ENCODE results near the gene TBX10. TPM values are rescaled to one million over a fixed set of nuclear protein-coding genes. Genes with fewer than 3 reads are reported as not detected.

Gene TBX10
- total and polyA plus RNA-seq, 4 donors = not detected

DNA sequence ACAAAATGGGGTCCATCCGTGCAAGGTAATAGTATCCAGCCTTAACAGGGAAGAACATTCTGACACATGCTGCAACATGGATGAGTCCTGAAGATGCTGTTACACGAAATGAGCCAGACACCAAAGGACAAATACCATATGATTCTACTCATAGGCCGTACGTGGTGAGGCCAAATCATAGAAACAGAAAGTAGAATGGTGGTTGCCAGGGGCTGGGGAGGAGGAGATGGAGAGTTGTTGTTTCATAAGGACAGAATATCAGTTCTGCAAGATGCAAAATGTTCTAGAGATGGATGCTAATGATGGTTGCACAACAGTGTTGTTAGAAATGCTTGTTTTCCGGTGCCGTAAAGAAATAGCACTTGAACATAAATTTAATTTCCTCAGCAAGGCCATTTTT lies 2.6 kb downstream of the TBX10 start:
- no peak overlapping the region for H3K4me3 ChIP-seq
- H3K36me3 ChIP-seq (ENCODE audit: control insufficient read depth in 4 of 4, insufficient read depth in 4 of 4, low read length in 4 of 4) = no peaks in the 10 kb centered on the region
- TF ChIP-seq, protein P1, sequence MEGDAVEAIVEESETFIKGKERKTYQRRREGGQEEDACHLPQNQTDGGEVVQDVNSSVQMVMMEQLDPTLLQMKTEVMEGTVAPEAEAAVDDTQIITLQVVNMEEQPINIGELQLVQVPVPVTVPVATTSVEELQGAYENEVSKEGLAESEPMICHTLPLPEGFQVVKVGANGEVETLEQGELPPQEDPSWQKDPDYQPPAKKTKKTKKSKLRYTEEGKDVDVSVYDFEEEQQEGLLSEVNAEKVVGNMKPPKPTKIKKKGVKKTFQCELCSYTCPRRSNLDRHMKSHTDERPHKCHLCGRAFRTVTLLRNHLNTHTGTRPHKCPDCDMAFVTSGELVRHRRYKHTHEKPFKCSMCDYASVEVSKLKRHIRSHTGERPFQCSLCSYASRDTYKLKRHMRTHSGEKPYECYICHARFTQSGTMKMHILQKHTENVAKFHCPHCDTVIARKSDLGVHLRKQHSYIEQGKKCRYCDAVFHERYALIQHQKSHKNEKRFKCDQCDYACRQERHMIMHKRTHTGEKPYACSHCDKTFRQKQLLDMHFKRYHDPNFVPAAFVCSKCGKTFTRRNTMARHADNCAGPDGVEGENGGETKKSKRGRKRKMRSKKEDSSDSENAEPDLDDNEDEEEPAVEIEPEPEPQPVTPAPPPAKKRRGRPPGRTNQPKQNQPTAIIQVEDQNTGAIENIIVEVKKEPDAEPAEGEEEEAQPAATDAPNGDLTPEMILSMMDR (IDR thresholded peaks at IDR 0.05; ENCODE audit: control extremely low read depth, extremely low read depth) = no peak
- H3K27ac ChIP-seq (ENCODE audit: low read depth in 1 of 2, low read length in 1 of 2) = no peak overlapping the region
- ATAC-seq (ENCODE audit: insufficient read depth, low FRiP score) (no peak), DNase-seq (no peak)
- no peaks in the 10 kb centered on the region for H3K27me3 ChIP-seq (ENCODE audit: control insufficient read depth in 3 of 3, insufficient read depth in 3 of 3, low read length in 2 of 3)
- H3K9me3 ChIP-seq (ENCODE audit: control insufficient read depth in 4 of 4, insufficient read depth in 3 of 4, low read length in 3 of 4) = no peaks in the 10 kb centered on the region
- 67 to 78% methylated on average over 6 of the region's 6 CpGs for WGBS, 2 donors
- H3K4me1 ChIP-seq (ENCODE audit: control insufficient read depth in 5 of 5, insufficient read depth in 5 of 5, low read length in 5 of 5) = no peaks in the 10 kb centered on the region
- H3K9ac ChIP-seq (ENCODE audit: insufficient read depth in 1 of 2, low read length in 2 of 2) = no peak overlapping the region

DNA sequence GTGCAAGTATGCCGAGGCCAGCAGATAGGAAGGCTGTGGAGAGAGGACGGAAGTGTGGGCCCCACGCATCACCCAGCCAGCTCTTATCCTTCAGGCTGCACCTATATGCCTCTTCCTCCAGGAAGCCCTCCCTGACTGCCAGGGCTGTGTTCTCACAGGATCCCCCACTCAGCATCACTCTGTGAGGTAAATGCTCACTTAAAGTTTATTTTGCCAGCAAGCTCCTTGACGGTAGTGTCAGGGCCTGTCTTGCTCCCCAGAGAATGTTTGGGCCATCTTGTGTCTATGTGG lies 4.4 kb downstream of the TBX10 start:
- ATAC-seq (ENCODE audit: insufficient read depth, low FRiP score) = no peak
- 89 to 98% methylated on average over 4 of the region's 4 CpGs for WGBS, 2 donors
- no peak overlapping the region for H3K27ac ChIP-seq (ENCODE audit: low read depth in 1 of 2, low read length in 1 of 2)
- no peaks in the 10 kb centered on the region for H3K27me3 ChIP-seq (ENCODE audit: control insufficient read depth in 3 of 3, insufficient read depth in 3 of 3, low read length in 2 of 3)
- no peak overlapping the region for H3K4me3 ChIP-seq
- H3K9ac ChIP-seq (ENCODE audit: insufficient read depth in 1 of 2, low read length in 2 of 2) = no peak overlapping the region
- H3K9me3 ChIP-seq (ENCODE audit: control insufficient read depth in 4 of 4, insufficient read depth in 3 of 4, low read length in 3 of 4) = no peaks in the 10 kb centered on the region
- no peaks in the 10 kb centered on the region for H3K36me3 ChIP-seq (ENCODE audit: control insufficient read depth in 4 of 4, insufficient read depth in 4 of 4, low read length in 4 of 4)
- peaks cover 0 to 8% (median 4%) of the 10 kb centered on the region in 5 donors for H3K4me1 ChIP-seq (ENCODE audit: control insufficient read depth in 5 of 5, insufficient read depth in 5 of 5, low read length in 5 of 5)
- no peak for DNase-seq
- TF ChIP-seq, protein P1 (IDR thresholded peaks at IDR 0.05; ENCODE audit: control extremely low read depth, extremely low read depth) = no peak

- H3K36me3 ChIP-seq (ENCODE audit: control insufficient read depth in 4 of 4, insufficient read depth in 4 of 4, low read length in 4 of 4) = no peaks in the 10 kb centered on the region
- H3K9me3 ChIP-seq (ENCODE audit: control insufficient read depth in 4 of 4, insufficient read depth in 3 of 4, low read length in 3 of 4) = no peaks in the 10 kb centered on the region
- WGBS, 2 donors = 82 to 87% methylated on average over 19 to 20 of the region's 20 CpGs
- no peaks in the 10 kb centered on the region for H3K27me3 ChIP-seq (ENCODE audit: control insufficient read depth in 3 of 3, insufficient read depth in 3 of 3, low read length in 2 of 3)
- H3K4me1 ChIP-seq (ENCODE audit: control insufficient read depth in 5 of 5, insufficient read depth in 5 of 5, low read length in 5 of 5) = peaks cover 0 to 8% (median 4%) of the 10 kb centered on the region in 5 donors
- no peak for DNase-seq
- H3K4me3 ChIP-seq = no peak overlapping the region
- no peak overlapping the region for H3K9ac ChIP-seq (ENCODE audit: insufficient read depth in 1 of 2, low read length in 2 of 2)
- ATAC-seq (ENCODE audit: insufficient read depth, low FRiP score) = no peak
- H3K27ac ChIP-seq (ENCODE audit: low read depth in 1 of 2, low read length in 1 of 2) = no peak overlapping the region
- TF ChIP-seq, protein P1 (IDR thresholded peaks at IDR 0.05; ENCODE audit: control extremely low read depth, extremely low read depth) = no peak
These were observed 5.0 kb downstream of the TBX10 start for GRCh38 chr11:67634366-67635230.

All from lung (tissue), 12 donors.